Ectodermal cell (in vitro differentiated cells): ENCODE data around the gene HSDL2.
"Not testable (repeated sequence)": the region's sequence is repeated elsewhere in the genome, so short reads cannot be mapped to it uniquely, and the experiment has no call there.

ENCODE experiments used
- H3K27ac ChIP-seq: 2 replicates; pipeline ENCODE4 v1.7.0; 2013; ENCODE audit warnings: mild to moderate bottlenecking, low read depth, low read length; ENCODE audit not compliant: insufficient read depth, poor library complexity, severe bottlenecking
- H3K27me3 ChIP-seq: 2 replicates; pipeline ENCODE4 v1.7.0; 2013; ENCODE audit warnings: mild to moderate bottlenecking, low read length; ENCODE audit not compliant: insufficient read depth, control insufficient read depth, poor library complexity, severe bottlenecking
- H3K36me3 ChIP-seq: one replicate; pipeline ENCODE4 v1.7.0; 2013; ENCODE audit warnings: low read length; ENCODE audit not compliant: control insufficient read depth, insufficient read depth
- H3K4me1 ChIP-seq: one replicate; pipeline ENCODE4 v1.7.0; 2013; ENCODE audit warnings: low read length; ENCODE audit not compliant: control insufficient read depth, insufficient read depth
- H3K4me3 ChIP-seq: 2 replicates; pipeline ENCODE4 v1.7.0; 2013; ENCODE audit warnings: low read depth, low read length, control low read depth; ENCODE audit not compliant: insufficient read depth
- H3K9me3 ChIP-seq: 2 replicates; pipeline ENCODE4 v1.7.0; 2013; ENCODE audit warnings: mild to moderate bottlenecking, low read length, moderate library complexity; ENCODE audit not compliant: control insufficient read depth
- WGBS, 2 experiments: methylation state at CpG; one replicate each; pipeline ENCODE4 v1.1.7; 2013; ENCODE audit warnings: missing lambda C conversion rate in 2 of 2; 5-methylcytosine and 5-hydroxymethylcytosine counted together

Gene HSDL2

GRCh38 chr9:112411626-112412027 lies 31.7 kb downstream of the HSDL2 start:
- peaks cover 3% of the 10 kb centered on the region for H3K36me3 ChIP-seq
- WGBS, 2 experiments: 95 to 100% methylated on average over 1 of the region's 1 CpG
- H3K27me3 ChIP-seq: no peaks in the 10 kb centered on the region
- H3K27ac ChIP-seq: no peak overlapping the region
- H3K9me3 ChIP-seq: no peaks in the 10 kb centered on the region
- no peaks in the 10 kb centered on the region for H3K4me1 ChIP-seq
- H3K4me3 ChIP-seq: no peak overlapping the region

- not testable (repeated sequence) for H3K9me3 ChIP-seq, H3K36me3 ChIP-seq, H3K4me1 ChIP-seq, H3K27ac ChIP-seq, H3K27me3 ChIP-seq, H3K4me3 ChIP-seq
- 90 to 92% methylated on average over 9 of the region's 9 CpGs for WGBS, 2 experiments
Observed at GRCh38 chr9:112413728-112414127, 33.8 kb downstream of the HSDL2 start.

- Histone ChIP-seq H3K36me3 (no peaks in the 10 kb centered on the region), H3K4me3 (no peak overlapping the region), H3K9me3 (no peaks in the 10 kb centered on the region), H3K4me1 (no peaks in the 10 kb centered on the region), H3K27me3 (no peaks in the 10 kb centered on the region), H3K27ac (no peak overlapping the region)
- 87 to 95% methylated on average over 2 of the region's 2 CpGs for WGBS, 2 experiments
Observed at GRCh38 chr9:112420208-112420607, 40.3 kb downstream of the HSDL2 start.

GRCh38 chr9:112421771-112422222 lies 41.9 kb downstream of the HSDL2 start:
- H3K4me1 ChIP-seq: no peaks in the 10 kb centered on the region
- H3K4me3 ChIP-seq: no peak overlapping the region
- 89 to 94% methylated on average over 5 of the region's 5 CpGs for WGBS, 2 experiments
- no peaks in the 10 kb centered on the region for H3K9me3 ChIP-seq
- no peak overlapping the region for H3K27ac ChIP-seq
- H3K36me3 ChIP-seq: no peaks in the 10 kb centered on the region
- no peaks in the 10 kb centered on the region for H3K27me3 ChIP-seq

GRCh38 chr9:112422417-112423148 lies 42.7 kb downstream of the HSDL2 start:
- Histone ChIP-seq H3K4me3 (no peak overlapping the region), H3K4me1 (no peaks in the 10 kb centered on the region), H3K27me3 (no peaks in the 10 kb centered on the region), H3K27ac (no peak overlapping the region), H3K36me3 (no peaks in the 10 kb centered on the region), H3K9me3 (no peaks in the 10 kb centered on the region)
- 89 to 91% methylated on average over 3 of the region's 3 CpGs for WGBS, 2 experiments

GRCh38 chr9:112430006-112430522 lies 50.2 kb downstream of the HSDL2 start:
- no peaks in the 10 kb centered on the region for H3K27me3 ChIP-seq
- H3K9me3 ChIP-seq: no peaks in the 10 kb centered on the region
- H3K4me3 ChIP-seq: no peak overlapping the region
- H3K4me1 ChIP-seq: no peaks in the 10 kb centered on the region
- no peaks in the 10 kb centered on the region for H3K36me3 ChIP-seq
- 89 to 93% methylated on average over 6 of the region's 6 CpGs for WGBS, 2 experiments
- no peak overlapping the region for H3K27ac ChIP-seq

- Histone ChIP-seq H3K27ac (no peak overlapping the region), H3K9me3 (no peaks in the 10 kb centered on the region), H3K4me1 (no peaks in the 10 kb centered on the region), H3K4me3 (no peak overlapping the region), H3K36me3 (no peaks in the 10 kb centered on the region), H3K27me3 (no peaks in the 10 kb centered on the region)
- whole genome bisulfite sequencing, 2 experiments: 92 to 96% methylated on average over 5 of the region's 5 CpGs
Observed at GRCh38 chr9:112433499-112434392, 53.8 kb downstream of the HSDL2 start.

GRCh38 chr9:112434487-112434886 lies 54.6 kb downstream of the HSDL2 start:
- Histone ChIP-seq H3K4me1 (no peaks in the 10 kb centered on the region), H3K4me3 (no peak overlapping the region), H3K27me3 (no peaks in the 10 kb centered on the region), H3K36me3 (no peaks in the 10 kb centered on the region), H3K9me3 (no peaks in the 10 kb centered on the region), H3K27ac (no peak overlapping the region)
- WGBS, 2 experiments: 89 to 100% methylated on average over 1 of the region's 1 CpG

- no peak overlapping the region for H3K27ac ChIP-seq
- no peaks in the 10 kb centered on the region for H3K9me3 ChIP-seq
- no peaks in the 10 kb centered on the region for H3K36me3 ChIP-seq
- H3K4me3 ChIP-seq: no peak overlapping the region
- WGBS, 2 experiments: 94 to 99% methylated on average over 2 of the region's 2 CpGs
- no peaks in the 10 kb centered on the region for H3K4me1 ChIP-seq
- no peaks in the 10 kb centered on the region for H3K27me3 ChIP-seq
Observed at GRCh38 chr9:112437406-112437805, 57.5 kb downstream of the HSDL2 start.

- no peaks in the 10 kb centered on the region for H3K9me3 ChIP-seq
- WGBS, 2 experiments: 86 to 98% methylated on average over 2 of the region's 2 CpGs
- H3K27me3 ChIP-seq: no peaks in the 10 kb centered on the region
- H3K4me3 ChIP-seq: no peak overlapping the region
- H3K4me1 ChIP-seq: no peaks in the 10 kb centered on the region
- H3K36me3 ChIP-seq: no peaks in the 10 kb centered on the region
- no peak overlapping the region for H3K27ac ChIP-seq
Observed at GRCh38 chr9:112439171-112439570, 59.3 kb downstream of the HSDL2 start.
